Ramos (cell line): ENCODE data around the gene STPG4.
"Not testable (repeated sequence)": the region's sequence is repeated elsewhere in the genome, so short reads cannot be mapped to it uniquely, and the experiment has no call there.

Experiments used
- in situ Hi-C: fragments of 300-500 bp; cut with MboI; formaldehyde crosslinking; loops from one replicate; pipeline ENCODE4 v1.14.3; 2022; ENCODE audit warnings: low sequenced_read_pairs; ENCODE audit not compliant: unreplicated experiment

STPG4 gene

DNA sequence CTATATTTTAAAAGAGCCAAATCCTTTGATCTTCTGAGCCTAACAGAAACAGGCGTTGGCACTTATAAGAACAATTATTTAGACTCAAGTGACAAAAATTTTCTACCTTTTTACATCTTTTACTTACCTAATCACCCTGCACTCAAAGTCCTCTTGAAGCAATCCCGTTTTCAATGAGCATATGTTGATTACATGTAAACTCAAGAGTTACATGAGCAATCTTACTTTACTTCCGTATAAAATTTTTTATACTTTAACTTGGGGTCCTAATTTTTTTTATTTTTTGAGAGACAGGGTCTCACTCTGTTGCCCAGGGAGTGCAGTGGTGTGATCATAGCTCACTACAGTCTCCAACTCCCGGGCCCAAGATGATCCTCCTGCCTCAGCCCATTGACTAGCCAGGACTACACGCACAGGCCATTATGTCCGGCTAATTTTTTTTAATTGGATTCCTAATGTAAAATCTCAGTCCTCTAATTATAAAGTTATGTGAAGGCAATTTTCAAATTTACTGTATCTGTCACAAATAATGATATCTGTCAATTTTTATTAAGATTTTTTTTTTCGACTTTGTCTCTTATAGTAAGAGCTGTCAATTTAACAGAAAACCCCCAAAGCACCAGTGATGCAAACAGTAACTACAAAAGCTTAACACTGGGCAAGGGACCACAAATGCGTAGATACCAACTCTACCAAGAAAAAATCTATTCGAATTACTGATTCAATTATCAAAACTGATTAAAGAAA is 19.1 kb upstream of the STPG4 start:
- in situ Hi-C loops, result no loop called here

- in situ Hi-C loops, result no loop called here
These were observed 18.0 kb upstream of the STPG4 start for GRCh38 chr2:47172922-47173695.

GRCh38 chr2:47172156-47172921 is 17.2 kb upstream of the STPG4 start:
- in situ Hi-C loops, result no loop called here

GRCh38 chr2:47169784-47170183 is 14.7 kb upstream of the STPG4 start:
- in situ Hi-C loops, result no loop called here

DNA sequence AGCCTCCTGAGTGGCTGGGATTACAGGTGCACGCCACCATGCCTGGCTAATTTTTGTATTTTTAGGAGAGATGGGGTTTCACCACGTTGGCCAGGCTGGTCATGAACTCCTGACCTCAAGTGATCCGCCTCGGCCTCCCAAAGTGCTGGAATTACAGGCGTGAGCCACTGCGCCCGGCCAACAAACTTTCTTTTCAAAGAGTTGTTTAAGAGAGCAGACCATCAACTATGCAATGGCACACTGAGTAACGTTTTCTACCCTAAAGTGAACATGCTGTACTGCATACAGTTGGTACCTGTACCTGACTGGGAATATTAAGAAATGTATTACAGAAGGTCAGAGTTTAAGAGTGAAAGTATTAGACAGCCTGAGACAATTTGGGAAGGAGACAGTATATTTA is 13.8 kb upstream of the STPG4 start:
- in situ Hi-C loops, result not testable (repeated sequence)

- in situ Hi-C loops, result no loop called here
These were observed 12.0 kb upstream of the STPG4 start for GRCh38 chr2:47167149-47167548.

DNA sequence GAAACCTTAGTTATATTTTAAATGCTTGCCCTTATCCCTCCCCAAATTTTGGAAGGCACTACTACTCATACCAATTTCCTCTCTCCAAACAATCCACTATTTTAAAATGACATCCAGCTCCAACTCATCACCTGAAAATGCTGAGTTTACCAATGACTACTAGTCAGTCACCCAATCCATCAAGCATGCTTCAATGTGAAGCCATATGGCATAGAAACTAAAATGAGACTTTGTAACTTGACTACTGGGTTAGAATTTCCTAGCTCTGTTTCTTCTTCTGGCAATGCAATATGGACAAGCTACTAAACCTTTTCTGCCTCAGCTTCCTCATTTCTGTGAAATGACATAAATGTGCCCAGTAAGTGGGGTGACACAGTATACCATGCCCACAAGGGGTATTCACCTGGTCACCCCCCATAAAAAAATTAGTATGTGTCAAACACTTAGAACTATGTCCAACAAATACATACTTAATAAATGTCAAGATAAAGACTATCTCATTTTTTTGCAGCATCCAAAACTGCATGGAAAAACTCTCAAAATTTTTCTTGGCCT is 10.0 kb upstream of the STPG4 start:
- in situ Hi-C loops, result no loop called here

GRCh38 chr2:47162780-47163179 is 7.7 kb upstream of the STPG4 start:
- in situ Hi-C loops, result no loop called here

DNA sequence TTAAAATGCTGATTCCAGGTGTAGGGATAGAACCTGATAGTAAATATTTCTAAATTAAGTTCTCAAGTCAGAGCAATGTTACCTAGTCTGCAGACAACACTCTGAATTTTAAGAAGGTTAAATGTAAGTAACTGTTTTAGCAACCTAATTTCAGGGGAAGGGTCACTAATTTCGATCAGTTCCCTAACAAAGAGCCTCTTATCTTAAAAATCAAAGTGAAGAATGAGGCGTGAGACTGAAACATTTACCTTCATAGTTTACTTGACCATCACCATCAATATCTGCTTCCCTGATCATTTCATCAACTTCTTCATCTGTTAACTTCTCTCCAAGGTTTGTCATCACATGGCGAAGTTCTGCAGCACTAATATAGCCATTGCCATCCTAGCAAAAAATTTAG is 6.4 kb upstream of the STPG4 start:
- in situ Hi-C loops, result no loop called here

DNA sequence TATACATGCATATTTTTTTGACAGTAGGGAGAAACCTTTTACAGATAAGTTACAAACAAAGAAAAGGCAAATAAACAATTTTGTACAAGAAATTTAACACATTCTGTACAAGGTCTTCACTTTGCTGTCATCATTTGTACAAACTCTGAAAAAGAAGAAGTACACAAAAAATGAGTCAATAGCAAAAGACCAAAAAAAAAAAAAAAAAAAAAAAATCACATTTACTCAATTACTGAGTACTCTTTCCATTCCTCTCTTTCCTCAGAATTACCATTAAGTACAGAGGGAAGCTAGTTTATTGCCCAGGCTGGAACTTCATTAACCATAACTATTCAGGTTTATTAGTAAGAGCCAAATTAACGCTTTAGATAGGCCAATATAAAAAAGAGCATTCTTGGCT is 5.6 kb upstream of the STPG4 start:
- in situ Hi-C loops, result no loop called here

- in situ Hi-C loops, result no loop called here
These were observed 5.1 kb upstream of the STPG4 start for GRCh38 chr2:47160211-47160610.

GRCh38 chr2:47159627-47160026 is 4.5 kb upstream of the STPG4 start:
- in situ Hi-C loops, result no loop called here

- in situ Hi-C loops, result no loop called here
These were observed 3.5 kb upstream of the STPG4 start for GRCh38 chr2:47158576-47158975.

DNA sequence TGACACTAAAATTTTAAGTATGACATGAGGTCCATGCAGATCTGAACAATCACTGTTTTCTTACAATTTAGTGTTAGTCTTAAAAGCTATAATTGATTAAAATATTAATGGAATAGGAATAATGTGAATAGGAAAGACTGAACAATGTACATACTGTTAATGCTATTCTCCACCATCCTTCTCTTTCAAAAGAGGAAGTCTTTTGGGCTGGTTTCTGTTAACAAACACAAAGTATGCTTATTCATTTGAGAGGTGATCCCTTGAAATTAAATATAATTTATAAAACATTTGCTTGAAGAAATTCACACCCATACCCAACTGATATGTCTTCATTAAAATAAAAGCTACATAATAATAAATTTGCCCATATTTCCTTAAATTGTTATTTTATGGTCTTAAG is 2.3 kb downstream of the STPG4 start:
- in situ Hi-C loops, result no loop called here

- in situ Hi-C loops, result no loop called here
These were observed 4.9 kb downstream of the STPG4 start for GRCh38 chr2:47150175-47150574.

- in situ Hi-C loops, result no loop called here
These were observed 8.1 kb downstream of the STPG4 start for GRCh38 chr2:47147021-47147420.

DNA sequence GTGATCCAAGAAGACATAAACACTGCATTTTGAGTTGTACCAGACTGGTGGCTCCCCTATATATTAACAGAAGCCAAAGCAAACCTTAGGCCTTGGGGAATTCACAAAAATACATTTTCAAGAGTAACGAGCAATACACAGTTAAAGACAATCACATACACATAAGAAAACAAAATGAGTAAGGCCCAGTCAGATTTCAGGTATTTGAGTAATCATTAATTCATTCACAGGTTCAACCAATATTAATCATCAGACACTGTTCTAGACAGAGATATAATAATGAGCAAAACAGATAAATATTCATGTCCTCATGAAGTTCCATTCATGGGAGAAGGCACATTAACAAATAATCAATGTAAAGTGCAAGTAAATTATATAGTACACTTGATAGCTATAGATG is 9.6 kb downstream of the STPG4 start:
- in situ Hi-C loops, result no loop called here

GRCh38 chr2:47141520-47141919 is 13.6 kb downstream of the STPG4 start:
- in situ Hi-C loops, result no loop called here

DNA sequence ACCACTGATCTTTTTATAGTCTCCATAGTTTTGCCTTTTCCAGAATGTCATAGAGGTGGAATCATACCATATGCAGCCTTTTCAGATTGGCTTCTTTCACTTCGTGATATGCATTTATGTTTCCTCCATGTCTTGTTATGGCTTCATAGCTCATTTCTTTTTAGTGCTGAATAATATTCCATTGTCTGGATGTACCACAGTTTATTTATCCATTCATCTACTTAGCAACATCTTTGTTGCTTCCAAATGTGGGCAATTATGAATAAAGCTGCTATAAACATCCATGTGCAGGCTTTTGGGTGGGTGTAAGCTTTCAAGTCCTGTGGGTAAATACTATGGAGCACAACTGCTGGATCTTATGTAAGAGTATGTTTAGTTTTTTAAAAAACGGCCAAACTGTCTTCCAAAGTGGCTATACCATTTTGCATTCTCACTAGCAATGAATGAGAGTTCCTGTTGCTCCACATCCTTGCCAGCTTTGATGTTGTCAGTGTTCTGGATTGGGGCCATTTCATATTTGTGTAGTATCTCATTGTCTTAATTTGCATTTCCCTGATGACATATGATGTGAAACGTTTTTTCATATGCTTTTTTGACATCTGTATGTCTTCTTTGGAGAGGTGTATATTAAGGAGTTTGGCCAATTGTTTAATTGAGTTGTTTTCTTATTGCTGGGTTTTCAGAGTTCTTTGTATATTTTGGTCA is 20.6 kb downstream of the STPG4 start:
- in situ Hi-C loops, result no loop called here

DNA sequence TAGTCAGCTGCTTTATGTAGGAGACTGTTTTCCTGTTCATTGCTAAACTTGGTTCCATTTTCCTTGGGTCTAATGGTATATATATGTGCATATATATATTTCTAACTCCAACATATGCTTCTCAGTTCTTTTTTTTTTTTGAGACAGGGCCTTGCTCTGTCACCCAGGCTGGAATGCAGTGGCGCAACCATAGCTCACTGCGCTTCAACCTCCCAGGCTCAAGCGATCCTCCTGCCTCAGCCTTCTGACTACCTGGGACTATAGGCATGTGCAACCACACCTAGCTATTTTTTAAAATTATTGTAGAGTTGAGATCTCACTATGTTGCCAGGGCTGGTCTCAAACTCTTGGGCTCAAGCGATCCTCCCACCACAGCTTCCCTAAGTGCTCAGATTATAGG is 22.1 kb downstream of the STPG4 start:
- in situ Hi-C loops, result no loop called here
